Lower leg skin (tissue), 4 donors: ENCODE data around the gene TSPAN10. TPM values are rescaled to one million over a fixed set of nuclear protein-coding genes. Genes with fewer than 3 reads are reported as not detected.
A peak's percentile ranks its signal among the peaks of the same experiment; 100 is the strongest.
"Not testable (repeated sequence)": the region's sequence is repeated elsewhere in the genome, so short reads cannot be mapped to it uniquely, and the experiment has no call there.

Experiments used
- DNase-seq, 2 donors: peaks; one replicate each; pipeline ENCODE4 v3.0.0-alpha.2; 2019; ENCODE audit warnings: low spot score in 2 of 2
- H3K4me3 ChIP-seq: fragments of 200-600 bp; sonication (generic); 2 replicates; pipeline ENCODE4 v1.5.1; 2017; ENCODE audit warnings: mild to moderate bottlenecking, low read depth; ENCODE audit not compliant: poor library complexity, severe bottlenecking
- POLR2A ChIP-seq, 2 donors: fragments of 450-650 bp; IDR thresholded peaks; one replicate each; pipeline ENCODE4 v1.6.1; 2016 to 2017; ENCODE audit warnings: antibody characterized with exemption in 2 of 2, mild to moderate bottlenecking in 1 of 2, moderate library complexity in 1 of 2
- WGBS, 2 donors: methylation state at CpG; one replicate each; pipeline ENCODE4 v1.1.5; 2018; 5-methylcytosine and 5-hydroxymethylcytosine counted together
- intact Hi-C: fragments of 100-400 bp; cut with DNase I; formaldehyde crosslinking; loops from one replicate; pipeline ENCODE4 v1.15.0; 2023; ENCODE audit warnings: low total_unique reads
- total RNA-seq, 4 donors: library from RNA; depleted of rRNA; stranded (reverse); fragments of >200 nt; gene quantifications; one replicate each; pipeline ENCODE4 v1.1.0, GENCODE V29; 2016
- TF ChIP-seq, protein P1 (sequence below), 3 donors: fragments of 450-650 bp; IDR thresholded peaks; one replicate each; pipeline ENCODE4 v1.5.1; 2016; ENCODE audit warnings: antibody characterized with exemption in 3 of 3, mild to moderate bottlenecking in 3 of 3, moderate library complexity in 2 of 3

The TSPAN10 gene
- total RNA-seq, 4 donors from 2014 or later: 0.57 to 2.5 (median 1.6) TPM; not detected in 1

DNA sequence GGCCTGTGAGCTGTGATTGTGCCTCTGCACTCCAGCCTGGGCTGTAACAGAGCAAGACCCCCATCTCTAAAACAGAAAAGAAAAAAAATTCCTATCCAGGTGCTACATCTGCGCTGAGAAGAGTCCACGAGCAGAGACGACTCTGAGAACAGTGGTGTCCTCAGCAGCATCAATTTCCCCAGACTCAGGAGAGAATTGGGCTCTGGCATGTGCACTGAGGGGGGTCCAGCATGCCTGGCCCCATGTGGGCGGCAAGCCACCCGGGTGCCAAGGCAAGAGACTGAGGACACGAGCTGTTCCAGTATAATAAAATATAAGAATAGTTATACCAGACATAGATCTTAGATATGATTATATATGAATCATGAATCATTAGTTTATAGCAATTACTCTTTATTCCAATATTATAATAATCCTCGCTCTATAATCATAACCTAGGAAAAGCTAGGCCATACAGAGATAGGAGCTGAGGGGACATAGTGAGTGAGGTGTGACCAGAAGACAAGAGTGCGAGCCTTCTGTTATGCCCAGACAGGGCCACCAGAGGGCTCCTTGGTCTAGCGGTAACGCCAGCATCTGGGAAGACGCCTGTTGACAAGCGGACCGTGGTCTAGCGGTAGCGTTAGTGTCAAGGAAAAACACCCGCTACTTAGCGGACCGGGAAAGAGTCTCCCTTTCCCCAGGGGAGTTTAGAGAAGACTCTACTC, 38.7 kb downstream of the TSPAN10 start:
- 34 to 35% methylated on average over 18 of the region's 18 CpGs for WGBS, 2 donors
- H3K4me3 ChIP-seq, intact Hi-C loops, DNase-seq: not testable (repeated sequence)
- TF ChIP-seq, protein P1, sequence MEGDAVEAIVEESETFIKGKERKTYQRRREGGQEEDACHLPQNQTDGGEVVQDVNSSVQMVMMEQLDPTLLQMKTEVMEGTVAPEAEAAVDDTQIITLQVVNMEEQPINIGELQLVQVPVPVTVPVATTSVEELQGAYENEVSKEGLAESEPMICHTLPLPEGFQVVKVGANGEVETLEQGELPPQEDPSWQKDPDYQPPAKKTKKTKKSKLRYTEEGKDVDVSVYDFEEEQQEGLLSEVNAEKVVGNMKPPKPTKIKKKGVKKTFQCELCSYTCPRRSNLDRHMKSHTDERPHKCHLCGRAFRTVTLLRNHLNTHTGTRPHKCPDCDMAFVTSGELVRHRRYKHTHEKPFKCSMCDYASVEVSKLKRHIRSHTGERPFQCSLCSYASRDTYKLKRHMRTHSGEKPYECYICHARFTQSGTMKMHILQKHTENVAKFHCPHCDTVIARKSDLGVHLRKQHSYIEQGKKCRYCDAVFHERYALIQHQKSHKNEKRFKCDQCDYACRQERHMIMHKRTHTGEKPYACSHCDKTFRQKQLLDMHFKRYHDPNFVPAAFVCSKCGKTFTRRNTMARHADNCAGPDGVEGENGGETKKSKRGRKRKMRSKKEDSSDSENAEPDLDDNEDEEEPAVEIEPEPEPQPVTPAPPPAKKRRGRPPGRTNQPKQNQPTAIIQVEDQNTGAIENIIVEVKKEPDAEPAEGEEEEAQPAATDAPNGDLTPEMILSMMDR (IDR thresholded peaks at IDR 0.05): peak in 1 of 3 donors; percentile 46

DNA sequence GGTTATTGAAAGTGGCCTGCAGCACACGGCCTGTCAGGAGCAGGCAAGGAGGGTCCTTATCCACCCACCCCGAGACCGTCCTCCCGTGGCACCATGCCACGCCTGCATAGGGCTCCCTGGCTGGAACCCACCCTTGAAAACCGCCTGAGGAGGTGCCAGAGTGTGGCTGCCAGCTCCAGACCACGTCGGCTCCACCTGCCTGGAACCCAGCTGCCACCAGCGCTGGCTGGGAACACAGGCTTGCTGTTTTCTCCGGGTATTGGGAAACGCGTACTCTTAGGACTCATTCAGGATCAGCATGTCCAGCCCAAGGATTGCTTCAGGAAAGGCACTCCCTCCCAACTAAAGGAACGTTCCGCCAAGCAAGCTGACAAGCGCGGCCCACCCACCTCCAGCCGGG, 39.9 kb downstream of the TSPAN10 start:
- no peak for DNase-seq
- intact Hi-C loops: no loop called here
- no peak overlapping the region for H3K4me3 ChIP-seq
- WGBS, 2 donors: 85 to 89% methylated on average over 17 of the region's 17 CpGs
- TF ChIP-seq, protein P1 (IDR thresholded peaks at IDR 0.05): no peak
- no peak for TF ChIP-seq POLR2A (IDR thresholded peaks at IDR 0.05)

DNA sequence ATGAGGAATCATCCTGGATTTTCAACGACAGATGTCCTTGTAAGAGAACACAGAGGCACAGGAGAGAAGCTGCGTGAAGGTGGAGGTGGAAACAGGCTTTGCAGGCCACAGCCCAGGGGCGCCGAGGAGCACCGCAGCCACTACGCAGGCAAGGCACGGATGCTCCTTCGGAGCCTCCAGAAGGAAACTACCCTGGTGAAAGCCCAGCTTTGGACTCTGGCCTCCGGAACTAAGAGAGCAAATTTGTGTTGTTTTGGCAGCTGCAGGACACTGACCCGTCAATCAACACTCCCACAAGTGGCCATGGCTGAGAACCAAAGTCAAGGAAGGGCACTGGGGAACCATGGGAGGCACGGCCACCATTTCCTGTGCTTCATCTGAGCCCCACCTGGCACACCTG, 43.2 kb downstream of the TSPAN10 start:
- H3K4me3 ChIP-seq: no peak overlapping the region
- WGBS, 2 donors: 85 to 87% methylated on average over 11 of the region's 11 CpGs
- no peak for TF ChIP-seq POLR2A (IDR thresholded peaks at IDR 0.05)
- TF ChIP-seq, protein P1 (IDR thresholded peaks at IDR 0.05): no peak
- no peak for DNase-seq
- intact Hi-C loops: no loop called here

DNA sequence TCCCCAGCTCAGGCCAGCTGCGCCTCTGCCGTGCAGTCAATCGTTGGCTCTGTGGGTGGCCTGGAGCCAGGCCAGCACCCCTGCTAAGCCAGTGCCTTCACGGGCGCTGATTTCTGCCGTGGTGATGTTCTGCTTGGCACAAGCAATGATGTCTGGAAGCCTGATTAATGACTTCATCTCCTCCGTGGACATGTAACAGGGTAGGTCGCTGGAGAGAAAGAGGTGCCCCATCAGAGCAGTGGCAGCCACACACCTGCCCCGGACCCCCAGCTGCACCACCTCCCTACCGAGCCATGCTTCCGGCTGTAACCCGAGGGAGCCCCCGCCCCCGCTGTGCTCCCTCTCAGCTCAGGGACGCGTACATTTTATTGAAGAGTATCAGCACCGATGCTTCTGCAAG, 44.7 kb downstream of the TSPAN10 start:
- TF ChIP-seq, protein P1 (IDR thresholded peaks at IDR 0.05): no peak
- TF ChIP-seq POLR2A (IDR thresholded peaks at IDR 0.05): no peak
- WGBS, 2 donors: 64% methylated on average over 17 of the region's 17 CpGs
- intact Hi-C loops: no loop called here
- no peak for DNase-seq
- H3K4me3 ChIP-seq: no peak overlapping the region

DNA sequence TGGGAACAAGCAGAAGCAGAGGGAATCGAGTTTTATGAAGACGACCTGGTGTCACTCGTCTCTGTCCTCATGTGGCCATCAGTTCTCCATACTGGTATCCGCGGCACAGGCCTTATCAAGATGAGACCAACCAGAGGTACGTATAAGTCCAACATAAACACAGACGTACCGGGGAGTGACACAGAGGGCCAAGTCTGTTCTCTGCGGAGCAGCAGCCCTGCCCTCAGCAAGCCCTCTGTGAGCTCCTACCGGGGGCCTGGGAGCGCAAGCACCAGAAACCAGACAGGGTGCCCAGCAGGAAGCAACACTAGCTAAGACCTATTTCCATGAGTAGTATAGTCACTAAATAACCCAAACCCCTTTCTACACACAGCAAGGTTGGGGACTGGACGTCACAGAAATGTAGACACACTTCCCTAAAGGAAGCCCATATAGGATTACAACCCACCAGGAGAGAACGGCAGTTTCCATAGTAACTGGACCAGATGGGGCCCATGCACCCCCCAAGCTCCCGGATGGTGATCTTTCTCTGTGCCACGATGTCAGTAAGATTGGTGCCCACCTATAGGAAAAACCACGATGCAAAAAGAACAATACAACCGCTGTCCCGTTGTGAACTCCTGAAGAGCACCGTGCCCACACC, 45.7 kb downstream of the TSPAN10 start:
- 35 to 36% methylated on average over 19 of the region's 19 CpGs for WGBS, 2 donors
- DNase-seq: no peak
- H3K4me3 ChIP-seq: peak overlapping the region; percentile 87
- intact Hi-C loops: no loop called here
- TF ChIP-seq POLR2A (IDR thresholded peaks at IDR 0.05): no peak
- TF ChIP-seq, protein P1 (IDR thresholded peaks at IDR 0.05): no peak
